Subcutaneous adipose tissue (tissue), 4 donors: ENCODE measurements around the gene ZMYND12. TPM values are rescaled to one million over a fixed set of nuclear protein-coding genes. Genes with fewer than 3 reads are reported as not detected.

Experiments used
- CTCF ChIP-seq: fragments of 450-650 bp; IDR thresholded peaks from one replicate; pipeline ENCODE4 v1.5.1; 2016; ENCODE audit warnings: low read depth, mild to moderate bottlenecking, control low read depth, antibody characterized with exemption, moderate library complexity
- total RNA-seq, 4 donors: library from RNA; depleted of rRNA; stranded (reverse); fragments of >200 nt; gene quantifications; one replicate each; pipeline ENCODE4 v1.1.0, GENCODE V29; 2016

ZMYND12 gene
- total RNA-seq, 4 donors from 2014 or later: 3.1 to 7.5 (median 3.7) TPM; not detected in 1

- TF ChIP-seq CTCF: no peak
Measured at GRCh38 chr1:42477775-42478174, 22.0 kb upstream of the ZMYND12 start.

- no peak for TF ChIP-seq CTCF
Measured at GRCh38 chr1:42476605-42477004, 20.8 kb upstream of the ZMYND12 start.

- TF ChIP-seq CTCF: no peak
Measured at GRCh38 chr1:42469727-42470126, 13.9 kb upstream of the ZMYND12 start.

- no peak for TF ChIP-seq CTCF
Measured at GRCh38 chr1:42466030-42466429, 10.2 kb upstream of the ZMYND12 start.

- no peak for TF ChIP-seq CTCF
Measured at GRCh38 chr1:42463921-42464320, 8.1 kb upstream of the ZMYND12 start.

GRCh38 chr1:42462828-42463763 is 7.3 kb upstream of the ZMYND12 start, which contains the start of gene CCDC30:
Gene CCDC30 (plus strand): TSS chr1:42463286. CDS start chr1:42480552, 17,266 bp downstream.
- no peak for TF ChIP-seq CTCF

- no peak for TF ChIP-seq CTCF
Measured at GRCh38 chr1:42461196-42461595, 5.4 kb upstream of the ZMYND12 start.
